Brain microvascular endothelial cell (primary cell): ENCODE data around the gene HBS1L.
"Not testable (repeated sequence)": the region's sequence is repeated elsewhere in the genome, so short reads cannot be mapped to it uniquely, and the experiment has no call there.

Experiments
- DNase-seq: peaks from one replicate; pipeline ENCODE4 v3.0.0-alpha.2; 2020
- H3K27ac ChIP-seq: fragments of 250-450 bp; sonication (Bioruptor Pico); 2 replicates; pipeline ENCODE4 v1.5.1; 2020; ENCODE audit warnings: mild to moderate bottlenecking, moderate library complexity
- H3K27me3 ChIP-seq: fragments of 250-450 bp; sonication (Bioruptor Pico); replicated peaks from 2 replicates; pipeline ENCODE4 v1.5.1; 2020; ENCODE audit warnings: mild to moderate bottlenecking
- H3K36me3 ChIP-seq: fragments of 250-450 bp; sonication (Bioruptor Pico); replicated peaks from 2 replicates; pipeline ENCODE4 v1.5.1; 2020; ENCODE audit warnings: mild to moderate bottlenecking
- H3K4me3 ChIP-seq: 2 replicates; pipeline ENCODE4 v1.5.1; 2011; ENCODE audit warnings: low read depth, mild to moderate bottlenecking, control low read depth, low read length, moderate library complexity
- CTCF ChIP-seq: IDR thresholded peaks from 2 replicates; pipeline ENCODE4 v1.5.1; 2011; ENCODE audit warnings: low read depth, mild to moderate bottlenecking, moderate library complexity, low read length, control low read depth, inconsistent platforms; ENCODE audit errors: missing control alignments
- in situ Hi-C: cut with HindIII; loops from 2 replicates; pipeline ENCODE4 v1.10.0; 2017; ENCODE audit warnings: low sequenced_read_pairs, low pct_ligation_motif_present

Gene HBS1L

GRCh38 chr6:135066397-135066796, 11.8 kb upstream of the HBS1L start:
- no peaks in the 10 kb centered on the region for H3K27me3 ChIP-seq
- TF ChIP-seq CTCF: no peak
- in situ Hi-C loops: no loop called here
- no peak overlapping the region for H3K4me3 ChIP-seq
- no peak overlapping the region for H3K27ac ChIP-seq
- H3K36me3 ChIP-seq: no peaks in the 10 kb centered on the region
- DNase-seq: no peak

GRCh38 chr6:135064586-135064985, 10.0 kb upstream of the HBS1L start:
- no peaks in the 10 kb centered on the region for H3K27me3 ChIP-seq
- in situ Hi-C loops: no loop called here
- no peak for DNase-seq
- H3K27ac ChIP-seq: no peak overlapping the region
- H3K36me3 ChIP-seq: no peaks in the 10 kb centered on the region
- no peak for TF ChIP-seq CTCF
- H3K4me3 ChIP-seq: no peak overlapping the region

- no peak for TF ChIP-seq CTCF
- DNase-seq: no peak
- H3K36me3 ChIP-seq: no peaks in the 10 kb centered on the region
- in situ Hi-C loops: no loop called here
- H3K27ac ChIP-seq: no peak overlapping the region
- H3K4me3 ChIP-seq: no peak overlapping the region
- no peaks in the 10 kb centered on the region for H3K27me3 ChIP-seq
These were observed 9.3 kb upstream of the HBS1L start for GRCh38 chr6:135063926-135064325.

GRCh38 chr6:135062735-135063134, 8.1 kb upstream of the HBS1L start:
- TF ChIP-seq CTCF: no peak
- H3K27ac ChIP-seq: no peak overlapping the region
- H3K36me3 ChIP-seq: no peaks in the 10 kb centered on the region
- no peaks in the 10 kb centered on the region for H3K27me3 ChIP-seq
- DNase-seq: no peak
- in situ Hi-C loops: no loop called here
- H3K4me3 ChIP-seq: no peak overlapping the region

- no peaks in the 10 kb centered on the region for H3K27me3 ChIP-seq
- DNase-seq: no peak
- H3K27ac ChIP-seq: no peak overlapping the region
- no peak for TF ChIP-seq CTCF
- no peak overlapping the region for H3K4me3 ChIP-seq
- no peaks in the 10 kb centered on the region for H3K36me3 ChIP-seq
- in situ Hi-C loops: no loop called here
These were observed 5.5 kb upstream of the HBS1L start for GRCh38 chr6:135060076-135060475.

- DNase-seq, in situ Hi-C loops, H3K27ac ChIP-seq, H3K36me3 ChIP-seq, H3K27me3 ChIP-seq, H3K4me3 ChIP-seq: not testable (repeated sequence)
These were observed 3.7 kb upstream of the HBS1L start for GRCh38 chr6:135058299-135058698.
